Stimulated activated CD4-positive, alpha-beta T cell treated with anti-CD3 and anti-CD28 coated beads, Interleukin-12 subunit alpha, Interleukin-12 subunit beta, amount 100 ng/mL, for 48 hours (primary cell): Measurements from ENCODE around the gene ABCA12.

ENCODE experiments used
- DNase-seq, 3 donors: peaks; one replicate each; pipeline ENCODE4 v3.0.0-alpha.2; 2020; ENCODE audit warnings: low read depth in 2 of 3, low spot score in 1 of 3

ABCA12 gene

GRCh38 chr2:215137329-215137686 lies 1.1 kb downstream of the ABCA12 start:
- no peak for DNase-seq

DNA sequence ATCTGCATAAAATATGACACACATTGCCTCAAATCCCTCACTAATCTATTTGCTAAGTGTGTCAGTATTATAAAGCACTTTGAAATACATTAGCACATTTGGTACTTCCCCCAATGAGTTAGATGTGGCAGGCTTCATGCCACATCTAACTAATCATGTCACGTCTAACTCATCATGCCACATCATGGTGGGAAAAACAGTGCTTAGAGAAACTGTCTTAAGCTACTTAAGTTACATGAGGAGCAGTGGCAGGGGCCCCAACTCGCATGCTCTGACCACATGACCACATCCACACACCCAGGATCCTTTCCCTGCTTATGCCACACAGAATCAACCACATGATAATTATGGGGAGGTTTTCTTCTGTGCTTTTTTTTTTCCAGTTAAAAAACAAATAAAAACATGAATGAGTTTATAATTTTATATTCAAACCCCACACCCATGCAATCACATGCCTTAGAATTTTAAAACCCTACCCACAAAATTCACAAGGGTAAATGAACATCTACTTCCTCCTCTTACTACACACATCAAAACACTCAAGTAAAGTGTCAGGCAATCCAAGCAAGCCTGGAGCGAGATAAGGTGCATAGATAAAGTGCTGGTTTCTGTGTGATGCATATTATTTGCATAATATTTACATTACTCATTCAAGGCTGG lies 1.6 kb downstream of the ABCA12 start:
- DNase-seq = no peak

- no peak for DNase-seq
Observed at GRCh38 chr2:215120401-215120800, 18.0 kb downstream of the ABCA12 start.

DNA sequence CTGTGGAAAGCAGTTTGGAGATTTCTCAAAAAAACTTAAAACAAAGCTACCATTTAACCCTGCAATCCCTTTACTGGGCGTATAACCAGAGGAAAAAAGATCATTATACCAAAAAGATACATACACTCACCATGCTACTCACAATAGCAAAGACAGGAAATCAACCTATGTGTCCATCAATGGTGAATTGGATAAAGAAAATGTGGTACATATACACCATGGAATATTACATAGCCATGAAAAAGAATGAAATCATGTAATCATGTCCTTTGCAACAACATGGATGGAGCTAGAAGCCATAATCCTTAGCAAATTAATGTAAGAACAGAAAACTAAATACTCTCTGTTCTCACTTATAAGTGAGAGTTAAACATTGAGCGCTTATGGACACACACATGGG lies 18.6 kb downstream of the ABCA12 start:
- DNase-seq = no peak

DNA sequence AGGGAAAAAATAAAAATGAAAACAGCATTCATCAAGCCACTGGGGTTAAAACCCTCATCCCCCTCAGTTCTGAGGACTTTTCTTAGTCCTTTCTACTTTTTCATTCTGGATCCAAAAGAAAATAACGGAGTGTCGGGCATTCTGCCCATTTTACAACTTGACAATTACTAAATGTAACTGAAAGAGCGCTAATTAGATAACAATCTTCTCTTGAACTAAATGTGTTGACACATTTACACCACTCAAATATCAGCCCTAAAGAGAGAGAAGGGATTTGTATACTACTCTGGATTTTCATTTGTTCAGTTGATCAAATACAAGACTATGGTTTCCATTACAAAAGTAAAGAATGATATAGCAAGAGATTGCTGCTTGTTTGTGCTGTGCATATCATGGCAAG lies 27.5 kb downstream of the ABCA12 start:
- DNase-seq = no peak

DNA sequence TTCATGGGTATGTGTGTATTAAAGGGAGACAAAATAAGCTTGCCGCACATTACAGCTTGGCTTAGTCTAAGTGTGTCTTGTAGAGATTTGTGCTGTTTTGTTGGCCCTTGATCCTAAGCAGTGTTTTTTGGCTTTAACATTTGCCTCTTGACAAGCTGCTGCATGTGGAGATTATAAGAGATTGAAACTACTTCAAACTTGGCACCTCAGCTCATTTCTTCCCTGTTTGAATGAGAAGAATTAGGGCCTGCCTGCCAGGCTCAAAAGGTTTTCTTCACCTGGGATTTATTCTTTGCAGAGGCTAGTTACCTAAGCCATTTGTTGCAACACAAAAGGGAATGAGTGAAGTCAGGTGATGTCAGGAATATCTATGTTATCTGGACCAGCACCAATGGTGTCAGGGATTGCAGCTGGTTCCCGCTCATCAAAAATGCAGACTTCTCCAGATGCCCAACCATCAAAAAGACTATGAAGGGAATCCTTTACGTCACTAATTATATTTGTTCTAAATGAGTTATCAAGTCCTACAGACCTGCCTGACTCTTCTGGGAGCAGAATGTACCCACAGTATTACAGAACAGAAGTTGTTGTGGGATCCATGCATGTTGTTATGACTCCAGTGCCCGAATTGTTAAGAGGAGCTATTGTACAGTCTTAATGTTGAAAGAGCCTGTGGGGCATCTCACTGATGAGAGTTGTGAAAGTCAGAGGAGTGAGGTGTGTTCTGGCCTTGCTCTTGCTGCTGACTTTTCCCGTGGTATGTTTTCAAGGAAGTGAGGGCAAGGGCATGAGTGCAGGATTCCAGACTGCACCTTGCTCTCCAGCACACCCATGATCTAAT lies 31.0 kb downstream of the ABCA12 start:
- no peak for DNase-seq

- DNase-seq = no peak
Observed at GRCh38 chr2:215105607-215106354, 32.6 kb downstream of the ABCA12 start.

GRCh38 chr2:215104226-215104625 lies 34.2 kb downstream of the ABCA12 start:
- no peak for DNase-seq

DNA sequence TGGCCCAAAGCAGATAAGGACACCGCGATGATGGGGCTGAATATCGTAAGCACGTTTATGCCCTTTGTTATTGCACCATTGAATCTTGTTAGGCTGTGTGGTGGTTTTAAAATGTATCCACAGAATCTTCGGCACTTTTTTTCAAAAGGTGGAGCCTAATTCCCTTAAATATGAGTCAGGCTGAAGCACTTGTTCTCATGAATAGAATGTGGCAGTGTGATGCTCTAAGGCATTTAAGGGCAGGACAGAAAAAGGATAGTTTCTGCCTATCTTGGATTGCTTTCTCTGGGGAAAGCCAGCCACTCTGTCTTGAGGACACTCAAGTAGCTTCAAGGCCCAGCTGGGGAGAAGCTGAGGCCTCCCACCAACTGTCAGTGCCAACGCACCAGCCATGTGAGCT lies 39.6 kb downstream of the ABCA12 start:
- no peak for DNase-seq

GRCh38 chr2:215084080-215084479 lies 54.3 kb downstream of the ABCA12 start:
- no peak for DNase-seq

GRCh38 chr2:215083146-215083545 lies 55.3 kb downstream of the ABCA12 start:
- DNase-seq = no peak

DNA sequence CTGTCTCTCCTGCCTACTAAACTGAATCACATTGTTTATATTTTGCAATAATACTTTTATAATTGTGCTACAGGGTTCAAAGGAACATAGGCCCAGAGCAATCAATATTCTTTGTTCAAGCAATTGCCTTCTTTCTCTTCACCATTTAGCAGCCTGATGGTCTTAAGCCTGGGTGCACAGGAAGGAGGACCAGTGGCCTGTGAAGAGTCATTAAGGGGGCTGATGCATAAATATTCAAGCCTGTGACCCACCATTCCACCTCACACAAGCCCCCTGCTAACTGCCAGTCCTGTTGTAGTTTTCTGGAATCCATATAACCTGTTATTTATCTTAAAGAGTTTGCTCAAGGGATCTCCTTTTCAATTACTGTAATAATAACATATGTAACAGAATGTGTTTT lies 56.0 kb downstream of the ABCA12 start:
- no peak for DNase-seq

DNA sequence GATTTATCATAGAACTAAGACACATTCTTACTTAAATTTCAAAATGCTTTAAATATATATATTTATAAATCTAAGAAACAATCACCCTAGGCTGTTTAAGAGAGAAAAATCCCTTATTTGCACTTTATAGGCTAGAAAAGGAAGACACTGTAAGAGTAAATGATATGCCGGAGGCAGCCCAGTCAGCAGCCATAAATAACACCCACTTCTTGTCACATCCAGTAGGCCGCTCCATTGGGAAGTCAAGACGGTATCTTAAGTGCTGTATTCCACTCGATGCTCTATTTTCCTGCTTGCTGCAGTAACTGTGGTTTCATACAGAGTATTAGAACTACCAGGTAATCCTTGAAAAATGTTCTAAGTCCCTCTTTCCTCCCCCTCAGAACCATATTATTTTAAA lies 57.9 kb downstream of the ABCA12 start:
- DNase-seq = no peak

DNA sequence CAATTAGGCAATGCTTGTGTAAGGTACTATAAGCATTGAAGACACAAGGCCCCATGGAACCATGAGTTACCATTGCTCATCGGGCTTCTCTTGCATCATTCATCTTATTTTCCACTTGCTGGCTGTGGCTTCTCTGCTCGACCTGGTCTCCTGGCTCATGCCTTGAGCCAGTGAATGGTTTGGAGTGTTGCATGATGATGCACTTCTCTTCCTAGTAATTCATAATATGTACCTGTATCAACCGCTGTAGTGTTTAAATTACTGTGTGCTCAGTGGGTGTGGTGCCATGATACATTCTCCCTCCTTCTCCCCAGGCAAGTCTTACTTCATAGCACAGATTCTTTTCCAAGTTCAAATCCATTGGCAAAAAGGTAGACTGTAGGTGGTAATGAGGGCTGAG lies 66.8 kb downstream of the ABCA12 start:
- no peak for DNase-seq

DNA sequence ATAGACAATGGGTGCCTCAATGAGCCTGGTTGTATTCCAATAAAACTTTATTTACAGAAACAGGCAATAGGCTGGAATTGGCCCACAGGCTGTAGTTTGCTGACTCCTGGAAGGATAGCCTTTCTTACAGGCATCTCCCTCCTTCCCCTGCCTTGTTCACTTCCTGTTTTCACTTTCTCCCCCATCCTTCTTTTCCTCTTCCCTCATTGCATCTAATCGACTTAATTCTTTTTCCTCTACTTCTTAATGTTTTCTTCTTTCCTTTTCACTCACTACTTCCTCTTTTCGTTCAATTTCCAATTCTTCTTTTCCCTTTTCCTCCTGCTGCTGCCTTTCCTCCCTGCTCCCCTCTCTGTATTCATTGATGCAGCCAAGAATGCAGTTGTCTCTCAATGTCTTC lies 70.0 kb downstream of the ABCA12 start:
- DNase-seq = no peak

- no peak for DNase-seq
Observed at GRCh38 chr2:215066124-215066523, 72.3 kb downstream of the ABCA12 start.

- no peak for DNase-seq
Observed at GRCh38 chr2:215063526-215063925, 74.9 kb downstream of the ABCA12 start.

- DNase-seq = no peak
Observed at GRCh38 chr2:215060861-215061536, 77.4 kb downstream of the ABCA12 start.

- DNase-seq = no peak
Observed at GRCh38 chr2:215059724-215060123, 78.7 kb downstream of the ABCA12 start.

DNA sequence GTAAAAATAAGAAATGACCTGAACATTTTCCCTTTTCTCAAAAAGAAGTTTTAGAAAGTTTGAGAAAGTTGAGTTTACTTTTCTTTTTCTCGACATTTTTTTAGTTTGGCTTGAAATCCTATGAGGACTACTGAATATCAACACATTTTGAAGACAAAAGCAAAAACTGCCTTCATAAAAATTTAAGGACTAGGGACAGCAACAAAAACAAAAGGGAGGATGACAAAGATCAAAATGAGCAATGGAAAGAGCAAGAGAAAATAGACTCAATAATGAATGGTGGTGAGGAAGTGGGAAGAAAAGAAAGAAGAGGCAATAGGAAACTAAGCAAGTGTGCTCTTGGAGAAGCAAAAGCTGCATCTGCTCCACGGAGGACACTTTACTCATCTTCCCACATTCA lies 82.5 kb downstream of the ABCA12 start:
- DNase-seq = no peak

- DNase-seq = no peak
Observed at GRCh38 chr2:215052810-215053209, 85.6 kb downstream of the ABCA12 start.

DNA sequence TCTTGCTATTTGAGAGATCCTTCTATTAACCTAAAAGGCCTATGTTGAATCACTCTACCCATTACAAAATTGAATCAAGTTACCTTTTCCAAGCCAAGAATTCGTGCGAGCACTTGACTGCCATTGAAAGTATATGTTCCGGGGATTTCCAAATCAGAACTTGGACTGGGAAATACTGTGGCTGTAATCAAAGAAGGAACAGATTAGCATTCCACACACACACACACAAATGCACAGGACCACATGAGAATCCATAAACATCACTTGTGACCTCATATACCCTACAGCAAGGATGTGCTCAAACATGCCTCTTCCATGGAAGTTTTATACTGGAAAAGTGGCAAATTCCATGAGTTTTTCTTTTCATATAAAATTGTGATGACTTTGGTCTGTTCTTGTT lies 86.0 kb downstream of the ABCA12 start:
- DNase-seq = no peak
